Epithelial cell of esophagus (primary cell): ENCODE measurements around the gene RFC3.

ENCODE experiments used
- DNase-seq: peaks from one replicate; pipeline ENCODE4 v3.0.0; 2010; ENCODE audit warnings: low read depth
- H3K4me3 ChIP-seq: 2 replicates; pipeline ENCODE4 v1.5.1; 2011; ENCODE audit warnings: mild to moderate bottlenecking, low read length, control low read depth
- CTCF ChIP-seq: IDR thresholded peaks from 2 replicates; pipeline ENCODE4 v1.5.1; 2011; ENCODE audit warnings: low read depth, mild to moderate bottlenecking, low read length, control low read depth, inconsistent platforms; ENCODE audit not compliant: insufficient read depth; ENCODE audit errors: missing control alignments

The RFC3 gene

GRCh38 chr13:33815011-33815550, 2.9 kb upstream of the RFC3 start:
- TF ChIP-seq CTCF, result no peak
- no peak overlapping the region for H3K4me3 ChIP-seq
- no peak for DNase-seq

GRCh38 chr13:33816912-33817311, 1.0 kb upstream of the RFC3 start:
- DNase-seq, result no peak
- H3K4me3 ChIP-seq, result no peak overlapping the region
- no peak for TF ChIP-seq CTCF

- TF ChIP-seq CTCF, result no peak
- H3K4me3 ChIP-seq, result peak overlapping the region; percentile 66
- no peak for DNase-seq
Measured at GRCh38 chr13:33817513-33817900, 442 bp upstream of the RFC3 start.

GRCh38 chr13:33825083-33825482, 7.1 kb downstream of the RFC3 start:
- H3K4me3 ChIP-seq, result no peak overlapping the region
- TF ChIP-seq CTCF, result no peak
- no peak for DNase-seq

- no peak for DNase-seq
- TF ChIP-seq CTCF, result no peak
- H3K4me3 ChIP-seq, result no peak overlapping the region
Measured at GRCh38 chr13:33827139-33827538, 9.2 kb downstream of the RFC3 start.

GRCh38 chr13:33828431-33829129, 10.6 kb downstream of the RFC3 start:
- no peak for TF ChIP-seq CTCF
- no peak overlapping the region for H3K4me3 ChIP-seq
- no peak for DNase-seq

GRCh38 chr13:33832872-33833271, 14.9 kb downstream of the RFC3 start:
- TF ChIP-seq CTCF, result no peak
- no peak overlapping the region for H3K4me3 ChIP-seq
- no peak for DNase-seq
